HG02763 (cell line): ENCODE measurements around the gene CENPP.
"Not testable (repeated sequence)": the region's sequence is repeated elsewhere in the genome, so short reads cannot be mapped to it uniquely, and the experiment has no call there.

Experiments used
- ATAC-seq: cut with Tn5 transposase; IDR thresholded peaks from one replicate; pipeline ENCODE4 v1.9.1; 2021; ENCODE audit warnings: mild to moderate bottlenecking, moderate library complexity; ENCODE audit not compliant: unreplicated experiment

The CENPP gene

DNA sequence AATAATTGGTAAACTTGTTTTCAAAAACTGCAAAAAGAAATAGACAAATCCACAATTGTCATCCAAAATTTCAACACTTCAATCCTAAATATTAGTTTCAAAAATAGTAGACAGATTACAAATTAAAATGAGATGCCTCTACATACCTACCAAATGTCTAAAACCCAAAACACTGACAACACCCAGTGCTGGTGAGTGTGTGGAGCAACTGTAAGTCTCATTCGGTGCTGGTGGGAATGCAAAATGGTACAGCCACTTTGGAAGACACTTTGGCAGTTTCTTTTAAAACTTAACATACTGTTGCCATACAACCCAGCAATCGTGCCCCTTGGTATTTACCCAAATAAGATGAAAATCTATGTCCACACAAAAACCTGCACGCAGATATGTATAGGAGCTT, 203.4 kb downstream of the CENPP start:
- ATAC-seq, result no peak

DNA sequence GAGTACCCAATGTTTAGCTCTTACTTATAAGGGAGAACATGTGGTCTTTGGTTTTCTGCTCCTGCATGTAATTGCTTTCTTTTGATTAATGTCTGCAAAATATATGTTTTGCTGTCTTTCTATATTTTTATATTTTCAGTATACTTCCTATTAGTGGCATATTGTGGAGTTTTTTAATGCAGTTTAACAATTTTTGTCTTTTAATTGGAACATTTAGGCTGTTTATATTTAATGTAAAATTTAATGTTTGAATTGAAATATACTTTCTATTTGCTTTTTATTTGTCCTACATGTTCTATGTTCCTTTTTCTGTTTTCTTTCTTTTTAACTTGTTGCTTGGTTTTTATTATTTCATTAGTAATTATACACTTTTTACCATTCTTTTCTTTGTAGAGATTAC, 205.1 kb downstream of the CENPP start:
- ATAC-seq, result no peak

DNA sequence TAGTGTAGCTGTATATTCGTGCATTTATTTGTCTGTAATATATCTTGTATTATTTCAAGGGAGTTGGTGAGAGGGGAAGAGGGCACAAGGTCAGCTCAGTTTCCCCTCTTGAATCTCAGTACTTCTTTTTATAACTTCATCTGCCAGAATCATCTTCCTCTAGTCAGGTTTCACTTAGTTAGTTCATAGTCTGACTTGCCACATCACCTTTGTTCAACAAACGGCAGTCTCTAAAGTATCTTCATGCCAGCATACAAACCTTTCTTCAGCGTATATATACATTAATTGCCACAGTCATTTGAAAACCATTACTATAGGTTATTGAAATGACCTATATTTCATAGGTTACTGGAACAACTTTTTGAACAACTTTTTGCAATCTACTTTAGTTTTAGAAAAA, 208.5 kb downstream of the CENPP start:
- ATAC-seq, result no peak

DNA sequence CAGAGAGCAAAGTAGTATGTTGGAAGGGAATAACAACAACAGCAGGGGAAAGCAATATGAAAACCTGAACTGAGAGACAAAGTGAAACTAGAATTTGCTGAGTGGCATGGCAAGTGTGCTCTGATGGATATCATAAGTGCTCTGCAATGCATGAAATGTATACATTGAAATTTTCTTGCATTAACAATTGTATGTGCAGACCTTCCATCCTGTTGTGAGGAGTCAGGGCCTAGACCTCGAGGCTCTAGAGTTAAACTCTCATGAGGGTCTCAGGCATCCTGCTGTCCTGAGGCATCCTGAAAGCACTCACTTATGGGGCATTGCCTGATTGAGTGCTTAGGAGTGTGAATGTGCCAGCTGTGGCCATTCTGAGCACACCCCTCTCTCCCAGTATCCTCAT, 208.9 kb downstream of the CENPP start:
- ATAC-seq, result no peak

DNA sequence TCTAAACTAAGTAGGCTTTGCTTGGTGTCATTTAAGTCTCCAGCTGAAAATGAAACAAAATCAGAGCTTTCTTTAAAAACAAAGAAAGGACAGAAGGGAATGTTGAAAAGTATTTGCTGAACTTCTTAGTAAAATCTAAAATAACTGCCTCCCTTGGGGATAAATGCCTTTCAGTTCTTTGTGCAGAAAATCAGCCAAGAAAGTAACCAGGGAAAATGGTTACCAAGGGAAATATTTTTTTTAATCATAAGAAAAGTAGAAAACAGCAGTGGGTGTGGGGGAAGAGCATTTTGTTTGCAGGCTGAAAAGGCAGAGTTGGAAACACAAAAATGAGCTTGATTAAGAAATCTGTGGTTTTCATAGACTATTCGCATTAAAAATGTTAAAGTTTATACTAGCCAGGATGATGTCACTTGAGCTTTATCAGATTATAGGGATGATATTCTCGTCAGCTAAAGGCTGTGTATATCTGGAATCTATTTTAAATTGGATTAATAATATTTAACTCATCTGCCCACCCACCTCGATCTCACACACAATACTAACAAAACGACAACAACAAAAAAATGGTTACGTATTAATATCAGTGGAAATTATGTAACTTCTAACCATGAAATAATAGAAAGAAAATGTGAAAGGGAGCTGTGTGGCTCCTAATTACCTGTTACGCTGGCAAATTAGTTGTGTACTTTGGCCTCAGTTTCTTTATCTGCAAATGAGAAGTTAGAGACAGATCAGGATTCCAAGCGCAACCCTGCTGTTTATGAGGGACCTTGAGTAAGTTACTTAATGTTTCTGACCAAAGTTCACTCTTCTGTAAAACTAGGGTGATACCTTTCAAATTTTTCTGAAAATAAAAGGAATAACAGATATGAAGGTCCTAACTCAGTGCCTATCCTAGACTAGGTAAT, 210.4 kb downstream of the CENPP start, which contains the start of gene ECM2:
Gene ECM2 (minus strand): TSS at position 51 of the 911 bp plus-strand sequence. CDS start 13,124 bp downstream, outside the sequence.
- no peak for ATAC-seq

DNA sequence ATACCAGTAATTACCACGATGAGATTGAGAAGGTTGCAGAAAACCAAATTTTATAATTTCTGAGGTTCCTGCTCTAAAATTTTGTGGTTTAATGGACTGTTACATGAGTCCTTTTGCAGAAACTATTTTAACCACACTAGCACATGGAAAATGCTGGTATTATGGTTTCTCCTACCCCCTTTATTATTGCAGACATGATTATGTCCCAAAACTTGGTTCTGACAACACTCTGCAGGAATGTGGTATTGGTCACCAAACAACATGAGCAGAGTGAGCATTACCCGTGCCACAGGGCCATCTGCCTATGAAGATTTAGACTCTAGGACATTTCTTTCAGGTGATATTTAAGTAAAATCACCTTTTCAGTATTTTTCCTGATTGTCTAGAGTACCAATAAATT, 212.8 kb downstream of the CENPP start:
- no peak for ATAC-seq

DNA sequence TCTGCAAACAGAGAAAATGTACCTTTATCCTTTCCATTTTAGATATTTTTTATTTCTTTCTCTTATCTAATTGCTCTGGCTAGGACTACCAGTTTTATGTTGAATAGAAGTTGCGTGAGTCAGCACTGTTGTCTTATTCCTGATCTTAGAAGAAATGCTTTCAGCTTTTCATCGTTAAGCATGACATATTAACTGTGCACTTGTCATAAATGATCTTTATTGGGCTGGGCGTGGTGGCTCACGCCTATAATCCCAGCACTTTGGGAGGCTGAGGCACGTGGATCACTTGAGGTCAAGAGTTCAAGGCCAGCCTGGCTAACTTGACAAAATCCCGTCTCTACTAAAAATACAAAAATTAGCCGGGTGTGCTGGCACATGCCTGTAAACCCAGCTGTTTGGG, 218.2 kb downstream of the CENPP start:
- no peak for ATAC-seq

DNA sequence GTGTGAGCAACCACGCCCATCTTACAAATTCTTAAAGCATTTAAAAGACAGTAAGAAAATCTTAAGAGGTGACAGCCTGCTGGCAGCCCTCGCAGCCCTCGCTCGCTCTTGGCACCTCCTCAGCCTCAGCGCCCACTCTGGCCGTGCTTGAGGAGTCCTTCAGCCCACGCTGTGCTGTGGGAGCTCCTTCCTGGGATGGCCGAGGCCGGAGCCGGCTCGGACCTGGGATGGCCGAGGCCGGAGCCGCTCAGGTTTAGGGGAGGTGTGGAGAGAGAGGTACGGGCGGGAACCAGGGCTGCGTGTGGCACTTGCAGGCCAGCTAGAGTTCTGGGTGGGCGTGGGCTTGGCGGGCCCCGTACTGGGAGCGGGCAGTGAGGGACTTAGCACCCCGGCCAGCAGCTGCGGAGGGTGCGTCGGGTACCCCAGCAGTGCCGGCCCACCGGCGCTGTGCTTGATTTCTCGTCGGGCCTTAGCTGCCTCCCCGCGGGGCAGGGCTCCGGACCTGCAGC, 219.3 kb downstream of the CENPP start:
- ATAC-seq, result no peak

DNA sequence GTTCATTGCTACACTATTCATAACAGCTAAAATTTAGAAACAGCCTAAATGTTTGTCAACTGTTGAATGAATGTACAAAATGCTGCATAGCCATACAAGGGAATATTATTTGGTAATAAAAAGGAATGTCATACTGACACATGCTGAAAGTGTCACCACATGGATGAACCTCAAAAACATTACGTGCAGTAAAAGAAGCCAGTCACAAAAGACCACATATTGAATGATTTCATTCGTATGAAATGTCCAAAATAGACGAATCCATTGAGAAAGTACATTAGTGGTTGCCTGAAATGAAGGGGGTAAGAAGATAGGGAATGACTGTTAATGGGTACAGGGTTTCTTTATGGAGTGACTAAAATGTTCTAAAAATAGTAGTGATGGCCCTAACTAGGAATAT, 221.6 kb downstream of the CENPP start:
- ATAC-seq, result no peak

DNA sequence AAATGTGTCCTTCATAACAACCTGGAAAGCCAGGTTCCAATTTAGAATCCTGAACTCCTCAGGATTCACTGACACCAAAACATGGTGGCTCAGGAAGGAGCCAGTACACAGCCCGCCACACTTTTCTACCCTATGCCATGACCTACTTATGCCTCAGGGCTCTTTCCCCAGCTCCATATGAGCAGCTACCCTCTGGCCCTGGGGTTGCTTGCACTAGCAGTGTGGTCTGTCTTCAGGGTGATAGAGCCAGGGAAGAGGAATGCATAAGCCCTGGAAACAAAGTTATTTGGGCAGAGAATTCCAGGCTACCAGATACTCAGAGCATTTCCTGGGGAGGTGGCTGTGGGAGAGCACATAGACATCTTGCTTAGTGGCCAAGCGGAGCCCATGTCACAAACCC, 225.0 kb downstream of the CENPP start:
- no peak for ATAC-seq

DNA sequence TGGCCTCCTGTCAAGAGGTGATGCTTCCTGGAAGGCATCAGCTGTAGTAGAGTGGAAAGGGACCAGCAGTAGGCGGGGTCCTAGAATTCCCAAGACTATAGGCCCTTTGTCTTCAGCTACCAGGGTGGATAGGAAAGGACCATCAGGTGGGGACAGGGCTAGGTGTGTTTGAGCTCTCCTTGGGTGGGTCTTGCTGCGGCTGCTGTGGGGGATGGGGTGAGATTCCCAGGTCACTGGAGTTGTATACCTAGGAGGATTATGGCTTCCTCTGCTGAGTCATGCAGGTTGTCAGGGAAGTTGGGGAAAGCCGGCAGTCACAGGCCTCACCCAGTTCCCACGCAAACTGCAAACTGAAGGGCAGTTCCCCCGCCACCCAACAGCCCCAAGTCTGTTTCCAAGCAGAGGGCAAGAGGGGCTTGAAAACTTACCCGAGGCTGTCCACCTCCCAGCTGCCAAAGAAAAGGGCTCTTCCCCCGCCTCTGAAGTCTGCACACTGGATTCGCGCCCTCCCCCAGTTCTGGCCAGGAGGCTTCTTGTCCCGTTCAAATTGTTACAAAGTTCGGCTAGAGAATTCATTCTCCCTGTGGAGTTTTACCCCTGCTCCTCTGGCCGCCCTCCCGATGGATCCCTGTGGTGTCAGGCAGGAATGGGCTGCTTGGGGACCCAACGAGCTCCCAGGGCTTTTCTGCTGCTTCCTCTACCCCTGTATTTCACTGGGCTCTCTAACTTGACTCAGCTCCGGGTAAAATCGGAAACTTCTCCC, 233.0 kb downstream of the CENPP start:
- no peak for ATAC-seq

DNA sequence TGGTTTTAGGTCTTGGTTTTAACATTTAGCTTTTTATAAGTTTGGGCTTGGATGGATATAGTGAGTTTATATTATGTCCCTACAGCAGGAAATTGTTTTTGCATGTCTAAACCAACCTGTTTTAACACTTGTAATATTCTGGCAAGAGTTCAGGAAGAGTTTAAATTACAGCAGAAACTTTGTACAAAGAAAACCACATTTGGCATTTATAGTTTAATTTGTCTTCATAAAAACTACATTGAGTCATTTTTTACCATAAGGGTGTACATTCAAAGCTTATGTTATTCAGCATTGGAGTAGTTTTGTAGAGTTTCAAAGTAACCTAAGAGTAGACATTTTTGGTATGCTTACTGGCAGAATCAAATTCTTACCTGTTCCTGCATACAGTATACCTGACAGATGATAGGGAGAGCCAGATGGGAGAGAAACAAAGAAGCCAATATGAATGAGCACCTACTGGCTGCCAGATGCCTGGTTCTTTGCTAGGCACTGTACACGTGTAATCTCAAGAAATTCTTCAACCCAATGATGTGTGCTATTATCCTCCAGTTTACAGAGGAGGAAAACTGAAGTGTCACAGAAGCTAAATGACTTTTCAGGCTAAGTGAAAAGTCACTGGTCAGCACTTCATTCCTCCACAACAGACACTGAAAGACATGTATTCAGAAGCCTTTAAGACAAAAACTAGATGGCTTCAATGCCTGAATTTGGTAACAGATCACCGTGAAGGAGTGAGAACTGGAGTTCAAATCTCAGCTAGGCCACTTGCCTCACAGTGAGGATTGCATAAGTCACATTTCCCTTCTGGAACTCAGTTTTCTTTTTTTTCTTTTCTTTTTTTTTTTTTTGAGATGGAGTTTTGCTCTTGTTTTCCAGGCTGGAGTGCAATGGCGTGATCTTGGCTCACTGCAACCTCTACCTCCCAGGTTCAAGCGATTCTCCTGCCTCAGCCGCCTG, 235.9 kb downstream of the CENPP start:
- no peak for ATAC-seq

DNA sequence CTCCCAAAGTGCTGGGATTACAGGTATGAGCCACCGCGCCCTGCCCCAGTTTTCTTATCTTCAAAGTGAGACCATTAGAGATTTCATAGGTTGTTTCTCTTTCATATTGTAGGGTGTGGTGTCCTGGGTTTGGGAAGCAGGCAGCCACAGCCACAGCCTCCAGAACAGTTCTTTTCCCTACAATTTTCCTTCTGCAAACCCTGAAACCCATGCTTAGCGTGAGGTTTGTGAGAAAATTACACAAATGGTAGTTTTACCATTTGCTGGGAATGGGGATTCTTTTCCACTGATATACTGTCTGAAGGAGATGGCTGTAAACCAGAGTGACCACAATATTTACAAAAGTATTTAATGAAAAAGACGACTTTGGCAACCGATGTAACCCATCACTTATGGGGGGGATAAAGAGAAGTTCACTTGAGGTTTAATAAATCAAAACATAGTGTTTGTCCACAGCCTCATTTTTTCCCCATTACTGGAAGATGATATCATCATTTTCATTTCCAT, 236.8 kb downstream of the CENPP start:
- no peak for ATAC-seq

DNA sequence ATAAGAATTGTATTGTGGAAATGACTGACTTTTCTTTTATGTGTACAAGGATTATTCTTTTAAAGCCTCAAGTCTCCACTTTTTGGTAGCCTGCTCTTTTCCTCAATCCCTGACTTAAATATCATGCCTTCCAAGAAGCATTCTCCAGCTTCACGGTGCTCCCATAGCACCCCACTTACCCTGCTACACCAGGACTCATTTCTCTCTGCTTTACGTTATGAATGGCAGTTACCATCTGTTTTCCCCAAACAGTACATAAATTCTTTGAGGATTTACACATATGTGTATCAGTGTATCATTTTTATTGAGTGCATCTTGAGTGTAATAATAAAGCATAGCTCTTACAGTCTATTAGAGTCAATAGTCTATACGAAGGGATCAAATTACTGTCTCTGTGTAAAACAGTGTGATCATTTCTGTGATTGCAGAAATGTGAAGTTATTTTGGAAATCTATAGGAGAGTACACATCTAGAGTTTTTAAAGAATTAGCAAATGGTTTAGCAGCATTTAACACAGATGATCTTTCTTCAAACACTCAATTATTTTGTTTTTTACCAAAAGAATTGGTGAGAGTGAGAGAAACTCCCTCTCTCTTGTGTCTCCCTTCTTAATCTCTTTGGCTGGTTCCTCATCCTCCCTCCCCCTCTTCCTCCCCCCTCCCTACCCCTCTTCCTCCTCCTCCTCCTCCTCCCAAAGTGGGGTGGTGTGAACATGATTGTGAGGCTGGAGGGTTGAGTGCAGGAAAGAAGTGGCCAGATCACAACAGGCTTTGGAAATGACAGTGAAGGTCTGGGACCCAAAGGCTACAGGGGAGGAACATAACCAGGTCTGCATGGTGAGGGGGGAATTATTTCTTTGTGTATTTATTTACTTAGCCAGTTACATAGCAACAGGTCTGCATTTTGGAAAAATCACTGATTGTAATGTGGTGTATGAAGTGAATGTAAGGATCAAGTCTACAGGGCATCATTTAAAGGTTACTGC, 237.7 kb downstream of the CENPP start:
- no peak for ATAC-seq

DNA sequence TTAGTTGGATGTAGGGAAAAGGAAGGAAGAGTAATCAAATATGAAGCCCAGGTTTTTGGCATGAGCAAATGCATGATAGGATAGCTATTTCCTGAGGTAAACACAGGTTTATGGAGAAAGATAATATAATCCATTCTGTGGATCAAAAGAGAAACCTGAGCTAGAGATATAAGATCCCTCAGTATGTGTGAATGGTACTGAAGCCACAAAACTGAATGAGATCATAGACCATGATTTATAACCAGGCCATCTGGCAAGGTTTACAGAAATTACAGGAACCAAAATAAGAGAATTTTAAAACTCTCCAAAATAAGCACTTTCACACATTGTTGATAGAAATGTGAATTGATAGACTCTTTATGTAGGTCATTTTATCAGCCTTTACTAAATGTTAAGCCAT, 238.8 kb downstream of the CENPP start:
- ATAC-seq, result no peak

DNA sequence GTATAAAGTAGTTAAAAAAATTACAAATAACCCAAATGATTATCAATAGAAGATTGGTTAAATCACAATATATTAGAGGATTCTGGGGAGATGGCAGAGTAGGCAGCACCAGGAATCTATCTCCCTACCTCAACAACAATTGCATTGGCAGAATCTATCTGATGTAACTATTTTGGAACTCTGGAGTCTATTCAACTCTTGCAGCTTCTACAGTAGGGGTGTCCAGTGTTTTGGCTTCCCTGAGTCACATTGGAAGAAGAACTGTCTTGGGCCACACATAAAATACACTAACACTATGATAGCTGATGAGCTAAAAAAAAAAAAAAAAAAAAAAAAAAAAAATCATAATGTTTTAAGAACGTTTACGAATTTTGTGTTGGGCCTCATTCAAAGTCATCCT, 239.2 kb downstream of the CENPP start:
- ATAC-seq, result no peak

DNA sequence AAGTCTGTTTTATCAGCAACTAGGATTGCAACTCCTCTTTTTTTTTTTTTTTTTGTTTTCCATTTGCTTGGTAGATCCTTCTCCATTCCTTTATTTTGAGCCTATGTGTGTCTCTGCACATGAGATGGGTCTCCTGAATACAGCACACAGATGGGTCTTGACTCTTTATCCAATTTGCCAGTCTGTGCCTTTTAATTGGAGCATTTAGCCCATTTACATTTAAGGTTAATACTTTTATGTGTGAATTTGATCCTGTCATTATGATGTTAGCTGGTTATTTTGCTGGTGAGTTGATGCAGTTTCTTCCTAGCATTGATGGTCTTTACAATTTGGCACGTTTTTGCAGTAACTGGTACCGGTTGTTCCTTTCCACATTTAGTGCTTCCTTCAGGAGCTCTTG, 246.1 kb downstream of the CENPP start:
- not testable (repeated sequence) for ATAC-seq

DNA sequence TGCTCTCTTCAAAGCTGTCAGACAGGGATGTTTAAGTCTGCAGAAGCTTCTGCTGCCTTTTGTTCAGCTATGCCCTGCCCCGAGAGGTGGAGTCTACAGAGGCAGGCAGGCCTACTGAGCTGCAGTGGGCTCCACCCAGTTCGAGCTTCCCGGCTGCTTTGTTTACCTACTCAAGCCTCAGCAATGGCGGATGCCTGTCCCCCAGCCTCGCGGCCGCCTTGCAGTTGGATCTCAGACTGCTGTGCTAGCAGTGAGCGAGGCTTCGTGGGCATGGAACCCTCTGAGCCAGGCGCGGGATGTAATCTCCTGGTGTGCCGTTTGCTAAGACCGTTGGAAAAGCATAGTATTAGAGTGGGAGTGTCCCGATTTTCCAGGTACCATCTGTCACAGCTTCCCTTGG, 247.9 kb downstream of the CENPP start:
- not testable (repeated sequence) for ATAC-seq

DNA sequence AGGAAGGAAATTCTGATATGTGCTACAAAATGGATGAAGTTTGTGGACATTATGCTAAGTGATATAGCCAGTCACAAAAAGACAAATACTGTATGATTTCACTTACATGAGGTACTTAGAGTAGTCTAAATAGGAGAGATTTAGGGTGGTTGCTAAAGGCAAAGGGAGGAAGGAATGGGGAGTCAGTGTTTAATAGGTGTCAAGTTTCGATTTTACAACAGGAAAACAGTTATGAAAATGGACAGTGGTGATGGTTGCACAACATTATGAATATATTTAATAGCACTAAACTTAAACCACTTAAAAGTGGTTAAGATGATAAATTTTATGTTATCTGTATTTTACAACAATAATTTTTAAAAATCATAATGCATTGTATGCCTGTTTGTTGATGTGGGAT, 250.4 kb downstream of the CENPP start:
- ATAC-seq, result no peak
